ENCODE results near the gene ACOT6.

ACOT6 gene

DNA sequence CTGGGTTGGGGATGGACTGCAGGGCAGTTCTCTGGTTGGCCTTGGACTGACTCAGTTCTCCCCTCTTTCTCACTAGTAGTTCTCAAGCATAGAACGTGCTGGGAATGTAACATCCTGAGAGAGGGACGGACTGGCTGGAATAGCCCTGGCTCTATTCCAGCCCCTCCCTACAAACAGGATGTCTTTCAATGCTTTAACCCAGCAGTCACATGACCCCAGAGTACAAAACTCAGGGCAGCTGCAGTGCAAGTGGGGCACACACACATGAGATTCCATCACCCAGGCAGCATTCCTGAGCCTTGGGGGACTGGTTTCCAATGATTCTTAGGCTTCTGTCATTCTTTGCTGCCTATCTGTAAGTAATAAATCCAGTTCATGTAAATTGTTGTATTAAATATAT is 1.6 kb upstream of the ACOT6 start:
- no peak for DNase-seq (ENCODE audit: low read depth in 1 of 2, low spot score in 1 of 2)
- no peaks in the 10 kb centered on the region for H3K27me3 ChIP-seq (ENCODE audit: insufficient read depth, poor library complexity, severe bottlenecking)
- H3K4me3 ChIP-seq (replicated peaks; ENCODE audit: insufficient read depth, low read length): no peak overlapping the region
- no peak for TF ChIP-seq POLR2AphosphoS5 (IDR thresholded peaks at IDR 0.05; ENCODE audit: low read depth)
- no peak for TF ChIP-seq SPI1 (IDR thresholded peaks at IDR 0.05; ENCODE audit: borderline replicate concordance, low read depth)
- no peak for TF ChIP-seq GABPA (IDR thresholded peaks at IDR 0.05; ENCODE audit: low read depth)
- TF ChIP-seq, protein P1, sequence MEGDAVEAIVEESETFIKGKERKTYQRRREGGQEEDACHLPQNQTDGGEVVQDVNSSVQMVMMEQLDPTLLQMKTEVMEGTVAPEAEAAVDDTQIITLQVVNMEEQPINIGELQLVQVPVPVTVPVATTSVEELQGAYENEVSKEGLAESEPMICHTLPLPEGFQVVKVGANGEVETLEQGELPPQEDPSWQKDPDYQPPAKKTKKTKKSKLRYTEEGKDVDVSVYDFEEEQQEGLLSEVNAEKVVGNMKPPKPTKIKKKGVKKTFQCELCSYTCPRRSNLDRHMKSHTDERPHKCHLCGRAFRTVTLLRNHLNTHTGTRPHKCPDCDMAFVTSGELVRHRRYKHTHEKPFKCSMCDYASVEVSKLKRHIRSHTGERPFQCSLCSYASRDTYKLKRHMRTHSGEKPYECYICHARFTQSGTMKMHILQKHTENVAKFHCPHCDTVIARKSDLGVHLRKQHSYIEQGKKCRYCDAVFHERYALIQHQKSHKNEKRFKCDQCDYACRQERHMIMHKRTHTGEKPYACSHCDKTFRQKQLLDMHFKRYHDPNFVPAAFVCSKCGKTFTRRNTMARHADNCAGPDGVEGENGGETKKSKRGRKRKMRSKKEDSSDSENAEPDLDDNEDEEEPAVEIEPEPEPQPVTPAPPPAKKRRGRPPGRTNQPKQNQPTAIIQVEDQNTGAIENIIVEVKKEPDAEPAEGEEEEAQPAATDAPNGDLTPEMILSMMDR (IDR thresholded peaks at IDR 0.05; ENCODE audit: insufficient read depth, low read length): no peak
- TF ChIP-seq, protein P2, sequence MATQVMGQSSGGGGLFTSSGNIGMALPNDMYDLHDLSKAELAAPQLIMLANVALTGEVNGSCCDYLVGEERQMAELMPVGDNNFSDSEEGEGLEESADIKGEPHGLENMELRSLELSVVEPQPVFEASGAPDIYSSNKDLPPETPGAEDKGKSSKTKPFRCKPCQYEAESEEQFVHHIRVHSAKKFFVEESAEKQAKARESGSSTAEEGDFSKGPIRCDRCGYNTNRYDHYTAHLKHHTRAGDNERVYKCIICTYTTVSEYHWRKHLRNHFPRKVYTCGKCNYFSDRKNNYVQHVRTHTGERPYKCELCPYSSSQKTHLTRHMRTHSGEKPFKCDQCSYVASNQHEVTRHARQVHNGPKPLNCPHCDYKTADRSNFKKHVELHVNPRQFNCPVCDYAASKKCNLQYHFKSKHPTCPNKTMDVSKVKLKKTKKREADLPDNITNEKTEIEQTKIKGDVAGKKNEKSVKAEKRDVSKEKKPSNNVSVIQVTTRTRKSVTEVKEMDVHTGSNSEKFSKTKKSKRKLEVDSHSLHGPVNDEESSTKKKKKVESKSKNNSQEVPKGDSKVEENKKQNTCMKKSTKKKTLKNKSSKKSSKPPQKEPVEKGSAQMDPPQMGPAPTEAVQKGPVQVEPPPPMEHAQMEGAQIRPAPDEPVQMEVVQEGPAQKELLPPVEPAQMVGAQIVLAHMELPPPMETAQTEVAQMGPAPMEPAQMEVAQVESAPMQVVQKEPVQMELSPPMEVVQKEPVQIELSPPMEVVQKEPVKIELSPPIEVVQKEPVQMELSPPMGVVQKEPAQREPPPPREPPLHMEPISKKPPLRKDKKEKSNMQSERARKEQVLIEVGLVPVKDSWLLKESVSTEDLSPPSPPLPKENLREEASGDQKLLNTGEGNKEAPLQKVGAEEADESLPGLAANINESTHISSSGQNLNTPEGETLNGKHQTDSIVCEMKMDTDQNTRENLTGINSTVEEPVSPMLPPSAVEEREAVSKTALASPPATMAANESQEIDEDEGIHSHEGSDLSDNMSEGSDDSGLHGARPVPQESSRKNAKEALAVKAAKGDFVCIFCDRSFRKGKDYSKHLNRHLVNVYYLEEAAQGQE (IDR thresholded peaks at IDR 0.05; ENCODE audit: insufficient replicate concordance, low read depth): no peak
- no peak overlapping the region for H3K27ac ChIP-seq (replicated peaks)

DNA sequence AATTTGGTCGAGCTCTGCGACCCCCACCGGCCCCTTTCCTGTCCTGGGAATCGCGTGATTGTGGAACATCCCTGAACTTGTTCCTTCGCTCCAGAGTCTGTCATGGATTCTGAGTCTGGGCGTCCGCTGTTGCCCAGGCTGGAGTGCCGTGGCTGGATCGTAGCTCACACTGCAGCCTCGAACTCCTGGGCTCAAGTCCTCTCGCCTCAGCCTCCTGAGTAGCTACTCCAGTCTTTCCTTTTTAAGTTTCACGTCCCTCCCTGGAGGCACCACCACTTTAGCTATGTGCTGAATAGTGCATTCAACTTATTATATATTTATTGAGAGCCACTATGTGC is 698 bp downstream of the ACOT6 start:
- TF ChIP-seq POLR2AphosphoS5 (IDR thresholded peaks at IDR 0.05; ENCODE audit: low read depth) (no peak), GABPA (IDR thresholded peaks at IDR 0.05; ENCODE audit: low read depth) (no peak), SPI1 (IDR thresholded peaks at IDR 0.05; ENCODE audit: borderline replicate concordance, low read depth) (no peak)
- TF ChIP-seq, protein P1 (IDR thresholded peaks at IDR 0.05; ENCODE audit: insufficient read depth, low read length): no peak
- TF ChIP-seq, protein P2 (IDR thresholded peaks at IDR 0.05; ENCODE audit: insufficient replicate concordance, low read depth): no peak
- no peak overlapping the region for H3K27ac ChIP-seq (replicated peaks)
- peak overlapping the region; percentile 45 for H3K4me3 ChIP-seq (replicated peaks; ENCODE audit: insufficient read depth, low read length)
- no peak for DNase-seq (ENCODE audit: low read depth in 1 of 2, low spot score in 1 of 2)
- no peaks in the 10 kb centered on the region for H3K27me3 ChIP-seq (ENCODE audit: insufficient read depth, poor library complexity, severe bottlenecking)

DNA sequence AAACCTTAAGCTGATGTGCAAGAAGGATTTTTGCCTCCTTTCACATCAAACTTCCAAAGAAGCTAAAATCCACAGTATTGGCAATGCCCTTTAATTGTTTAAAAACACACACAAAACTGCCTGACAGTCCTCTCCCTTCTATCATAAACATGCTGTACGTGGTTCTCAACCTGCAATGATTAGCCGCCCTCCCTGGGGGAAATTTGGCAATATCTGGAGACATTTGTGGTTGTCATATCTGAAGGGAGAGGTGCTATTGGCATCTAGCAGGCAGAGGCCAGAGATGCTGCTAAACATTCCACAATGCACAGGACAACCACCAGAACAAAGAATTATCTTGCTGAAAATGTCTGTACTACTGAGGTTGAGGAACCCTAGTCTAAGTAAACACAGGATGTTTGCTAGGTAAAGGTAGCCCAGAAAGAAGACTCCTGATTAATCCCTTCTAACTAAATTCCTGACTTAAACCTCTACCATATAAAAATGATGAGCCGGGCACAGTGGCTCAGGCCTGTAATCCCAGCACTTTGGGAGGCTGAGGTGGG is 1.2 kb downstream of the ACOT6 start:
- H3K27ac ChIP-seq (replicated peaks): no peak overlapping the region
- no peaks in the 10 kb centered on the region for H3K27me3 ChIP-seq (ENCODE audit: insufficient read depth, poor library complexity, severe bottlenecking)
- TF ChIP-seq SPI1 (IDR thresholded peaks at IDR 0.05; ENCODE audit: borderline replicate concordance, low read depth): no peak
- TF ChIP-seq GABPA (IDR thresholded peaks at IDR 0.05; ENCODE audit: low read depth): no peak
- TF ChIP-seq, protein P2 (IDR thresholded peaks at IDR 0.05; ENCODE audit: insufficient replicate concordance, low read depth): no peak
- no peak for TF ChIP-seq POLR2AphosphoS5 (IDR thresholded peaks at IDR 0.05; ENCODE audit: low read depth)
- TF ChIP-seq, protein P1 (IDR thresholded peaks at IDR 0.05; ENCODE audit: insufficient read depth, low read length): no peak
- H3K4me3 ChIP-seq (replicated peaks; ENCODE audit: insufficient read depth, low read length): no peak overlapping the region
- no peak for DNase-seq (ENCODE audit: low read depth in 1 of 2, low spot score in 1 of 2)

All from HL-60 (cell line).